Chondrocyte (in vitro differentiated cells): ENCODE data around the gene DST. TPM values are rescaled to one million over a fixed set of nuclear protein-coding genes. Genes with fewer than 3 reads are reported as not detected.

ENCODE experiments used
- DNase-seq: peaks from one replicate; pipeline ENCODE4 v3.0.0; 2021; ENCODE audit warnings: mixed read lengths, low spot score
- H3K27ac Mint-ChIP-seq: one replicate; pipeline ENCODE4 v1.8.0; 2021; ENCODE audit warnings: mild to moderate bottlenecking, moderate library complexity, mixed read lengths; ENCODE audit not compliant: unreplicated experiment
- H3K27me3 Mint-ChIP-seq: 2 replicates; pipeline ENCODE4 v1.8.0; 2021; ENCODE audit warnings: low read depth, mixed read lengths
- H3K36me3 Mint-ChIP-seq: 2 replicates; pipeline ENCODE4 v1.8.0; 2021; ENCODE audit warnings: low read depth, mixed read lengths
- H3K4me1 Mint-ChIP-seq: 2 replicates; pipeline ENCODE4 v1.8.0; 2021; ENCODE audit warnings: low read depth, mild to moderate bottlenecking, mixed read lengths
- H3K4me3 Mint-ChIP-seq: one replicate; pipeline ENCODE4 v1.8.0; 2021; ENCODE audit warnings: mild to moderate bottlenecking, moderate library complexity, mixed read lengths; ENCODE audit not compliant: unreplicated experiment
- H3K9me3 Mint-ChIP-seq: 2 replicates; pipeline ENCODE4 v1.8.0; 2021; ENCODE audit warnings: low read depth, mixed read lengths
- total RNA-seq: library from RNA; stranded (reverse); gene quantifications from 3 replicates; pipeline ENCODE4 v1.2.1, GENCODE V29; 2021
- TF ChIP-seq, protein P1 (sequence below): fragments of 200-600 bp; sonication (generic); IDR thresholded peaks from 2 replicates; pipeline ENCODE4 v1.5.0; 2021; ENCODE audit warnings: antibody characterized with exemption, mild to moderate bottlenecking, moderate library complexity

The DST gene
- total RNA-seq, 1 donor from 2014 or later = 168 TPM

DNA sequence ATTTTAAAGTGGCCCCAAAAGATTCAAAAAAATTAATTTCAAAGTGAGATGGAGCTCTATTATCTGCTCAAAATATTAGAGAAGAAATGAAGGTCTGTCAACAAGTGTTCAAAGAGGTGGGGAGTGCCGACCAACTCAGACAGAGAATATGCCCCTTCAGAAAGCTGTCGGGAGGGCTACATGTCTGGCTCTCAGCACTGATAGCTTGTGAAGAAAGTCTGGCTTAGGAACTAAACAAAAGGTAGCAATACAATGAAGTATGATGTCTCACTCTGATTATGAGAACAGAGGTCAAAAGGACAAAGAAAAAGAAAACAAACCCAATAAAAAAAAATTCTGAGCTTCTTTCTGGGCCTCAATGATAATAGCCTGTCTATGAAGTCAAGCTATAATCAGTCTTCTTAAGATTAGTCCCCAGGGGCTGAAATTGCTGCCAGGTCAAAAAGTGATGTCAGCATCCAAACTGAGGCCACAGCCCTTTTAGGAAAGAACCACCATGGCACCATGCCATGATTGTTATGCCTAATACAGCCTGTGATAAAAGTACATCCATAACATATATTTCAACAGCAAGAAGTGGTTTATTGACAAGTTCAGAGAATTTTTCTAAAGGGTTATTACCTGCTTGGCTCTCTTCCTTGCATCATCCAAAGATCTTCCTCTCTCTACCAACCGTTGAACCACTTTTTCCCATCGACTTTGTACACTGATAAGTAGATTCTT lies 150.9 kb downstream of the DST start:
- peaks cover 30% of the 10 kb centered on the region for H3K36me3 Mint-ChIP-seq
- DNase-seq = no peak
- H3K4me3 Mint-ChIP-seq = no peak overlapping the region
- peaks cover 19% of the 10 kb centered on the region for H3K4me1 Mint-ChIP-seq
- H3K9me3 Mint-ChIP-seq = no peaks in the 10 kb centered on the region
- H3K27ac Mint-ChIP-seq = peak overlapping the region; percentile 66
- no peaks in the 10 kb centered on the region for H3K27me3 Mint-ChIP-seq
- TF ChIP-seq, protein P1, sequence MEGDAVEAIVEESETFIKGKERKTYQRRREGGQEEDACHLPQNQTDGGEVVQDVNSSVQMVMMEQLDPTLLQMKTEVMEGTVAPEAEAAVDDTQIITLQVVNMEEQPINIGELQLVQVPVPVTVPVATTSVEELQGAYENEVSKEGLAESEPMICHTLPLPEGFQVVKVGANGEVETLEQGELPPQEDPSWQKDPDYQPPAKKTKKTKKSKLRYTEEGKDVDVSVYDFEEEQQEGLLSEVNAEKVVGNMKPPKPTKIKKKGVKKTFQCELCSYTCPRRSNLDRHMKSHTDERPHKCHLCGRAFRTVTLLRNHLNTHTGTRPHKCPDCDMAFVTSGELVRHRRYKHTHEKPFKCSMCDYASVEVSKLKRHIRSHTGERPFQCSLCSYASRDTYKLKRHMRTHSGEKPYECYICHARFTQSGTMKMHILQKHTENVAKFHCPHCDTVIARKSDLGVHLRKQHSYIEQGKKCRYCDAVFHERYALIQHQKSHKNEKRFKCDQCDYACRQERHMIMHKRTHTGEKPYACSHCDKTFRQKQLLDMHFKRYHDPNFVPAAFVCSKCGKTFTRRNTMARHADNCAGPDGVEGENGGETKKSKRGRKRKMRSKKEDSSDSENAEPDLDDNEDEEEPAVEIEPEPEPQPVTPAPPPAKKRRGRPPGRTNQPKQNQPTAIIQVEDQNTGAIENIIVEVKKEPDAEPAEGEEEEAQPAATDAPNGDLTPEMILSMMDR = no peak

- TF ChIP-seq, protein P1 = no peak
- peaks cover 19% of the 10 kb centered on the region for H3K4me1 Mint-ChIP-seq
- H3K27me3 Mint-ChIP-seq = no peaks in the 10 kb centered on the region
- H3K9me3 Mint-ChIP-seq = no peaks in the 10 kb centered on the region
- H3K36me3 Mint-ChIP-seq = peaks cover 33% of the 10 kb centered on the region
- DNase-seq = no peak
- H3K4me3 Mint-ChIP-seq = no peak overlapping the region
- peak overlapping the region; percentile 70 for H3K27ac Mint-ChIP-seq
Measured at GRCh38 chr6:56490993-56491392, 151.7 kb downstream of the DST start.

DNA sequence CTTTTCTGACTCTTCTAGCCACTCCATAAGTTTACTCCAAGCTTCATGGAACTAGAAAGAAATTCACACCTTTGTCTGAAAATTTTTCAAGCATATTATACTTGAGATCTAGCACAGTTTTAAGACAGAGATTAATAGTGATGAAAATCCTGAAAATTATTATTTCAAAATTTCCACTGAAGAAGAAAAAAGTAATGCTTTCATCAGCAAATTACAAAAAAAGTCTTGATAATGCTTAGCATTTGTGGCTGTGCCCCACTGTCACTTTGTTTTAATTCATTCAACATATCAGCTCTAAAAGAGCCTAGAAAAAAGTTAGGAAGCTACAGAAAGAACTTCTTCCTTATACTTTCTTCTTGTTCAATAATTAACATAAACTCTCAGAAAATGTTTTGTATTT lies 153.1 kb downstream of the DST start:
- DNase-seq = no peak
- Mint-ChIP-seq H3K36me3 (peaks cover 40% of the 10 kb centered on the region), H3K27me3 (no peaks in the 10 kb centered on the region), H3K4me1 (peaks cover 19% of the 10 kb centered on the region), H3K9me3 (no peaks in the 10 kb centered on the region), H3K27ac (no peak overlapping the region), H3K4me3 (no peak overlapping the region)
- TF ChIP-seq, protein P1 = no peak

DNA sequence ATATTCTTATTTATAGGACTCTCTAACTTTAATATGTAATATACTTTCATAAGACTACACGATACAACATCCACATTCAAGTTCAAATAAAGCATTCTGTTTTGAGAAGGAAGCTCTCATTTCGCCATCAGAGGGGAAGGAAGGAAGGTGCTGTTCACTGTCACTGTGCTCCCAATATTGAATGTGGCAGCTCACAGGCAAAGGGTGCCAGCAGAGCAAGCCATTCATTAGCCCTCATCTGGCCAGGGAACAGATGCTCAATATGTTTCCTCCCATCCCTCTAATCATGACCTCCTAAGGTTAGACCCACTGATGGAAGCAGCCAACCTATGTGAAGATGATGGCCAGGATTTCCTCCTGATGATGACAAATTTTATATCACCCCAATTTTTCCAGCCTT lies 154.4 kb downstream of the DST start:
- H3K27ac Mint-ChIP-seq = no peak overlapping the region
- no peaks in the 10 kb centered on the region for H3K27me3 Mint-ChIP-seq
- peaks cover 39% of the 10 kb centered on the region for H3K36me3 Mint-ChIP-seq
- H3K4me3 Mint-ChIP-seq = no peak overlapping the region
- TF ChIP-seq, protein P1 = no peak
- peaks cover 19% of the 10 kb centered on the region for H3K4me1 Mint-ChIP-seq
- H3K9me3 Mint-ChIP-seq = no peaks in the 10 kb centered on the region
- DNase-seq = no peak

- TF ChIP-seq, protein P1 = no peak
Measured at GRCh38 chr6:56486681-56487080, 156.0 kb downstream of the DST start.

More at GRCh38 chr6:56486681-56487080, 156.0 kb downstream of the DST start:
- Mint-ChIP-seq H3K27ac (no peak overlapping the region), H3K27me3 (no peaks in the 10 kb centered on the region), H3K9me3 (no peaks in the 10 kb centered on the region), H3K4me3 (no peak overlapping the region), H3K4me1 (peaks cover 13% of the 10 kb centered on the region), H3K36me3 (peaks cover 31% of the 10 kb centered on the region)
- no peak for DNase-seq
